NCI-H187 treated with DMSO at 0.1 percent for 48 hours (cell line): Measurements from ENCODE around the gene ROGDI.

Experiments used
- DNase-seq: peaks from one replicate; lab custom pipeline; 2025; lab: John Stamatoyannopoulos, UW

The ROGDI gene

GRCh38 chr16:4801962-4802658 lies at the start of gene ROGDI:
Gene ROGDI (minus strand): TSS chr16:4802633. CDS start chr16:4802571, 62 bp downstream.
- DNase-seq = peak; percentile 19

GRCh38 chr16:4850211-4850610 lies 47.8 kb upstream of the ROGDI start:
- DNase-seq = no peak

GRCh38 chr16:4847774-4848587 lies 45.5 kb upstream of the ROGDI start:
- DNase-seq = no peak

GRCh38 chr16:4846901-4847773 lies 44.7 kb upstream of the ROGDI start, which contains the start of the genes GLYR1 and UBN1:
Gene GLYR1 (minus strand): TSS chr16:4847288. CDS start chr16:4847265, 23 bp downstream.
Gene UBN1 (plus strand): TSS chr16:4847481. CDS start chr16:4852918, 5,437 bp downstream.
- DNase-seq = peak; percentile 58

- DNase-seq = no peak
Measured at GRCh38 chr16:4846503-4846900, 44.1 kb upstream of the ROGDI start.

- no peak for DNase-seq
Measured at GRCh38 chr16:4840984-4841383, 38.6 kb upstream of the ROGDI start.

GRCh38 chr16:4839942-4840341 lies 37.5 kb upstream of the ROGDI start:
- no peak for DNase-seq

- no peak for DNase-seq
Measured at GRCh38 chr16:4837733-4838501, 35.5 kb upstream of the ROGDI start.

- no peak for DNase-seq
Measured at GRCh38 chr16:4836727-4837126, 34.3 kb upstream of the ROGDI start.

- DNase-seq = no peak
Measured at GRCh38 chr16:4833584-4833983, 31.2 kb upstream of the ROGDI start.

- no peak for DNase-seq
Measured at GRCh38 chr16:4832698-4833343, 30.4 kb upstream of the ROGDI start.

GRCh38 chr16:4831616-4832015 lies 29.2 kb upstream of the ROGDI start:
- no peak for DNase-seq

- no peak for DNase-seq
Measured at GRCh38 chr16:4830408-4830807, 28.0 kb upstream of the ROGDI start.

- DNase-seq = no peak
Measured at GRCh38 chr16:4828567-4829321, 26.3 kb upstream of the ROGDI start.

- DNase-seq = no peak
Measured at GRCh38 chr16:4826980-4827379, 24.5 kb upstream of the ROGDI start.

- no peak for DNase-seq
Measured at GRCh38 chr16:4826526-4826925, 24.1 kb upstream of the ROGDI start.

- no peak for DNase-seq
Measured at GRCh38 chr16:4825196-4825595, 22.8 kb upstream of the ROGDI start.

GRCh38 chr16:4820652-4821051 lies 18.2 kb upstream of the ROGDI start:
- no peak for DNase-seq

GRCh38 chr16:4814542-4815173 lies 12.2 kb upstream of the ROGDI start:
- no peak for DNase-seq

- no peak for DNase-seq
Measured at GRCh38 chr16:4814046-4814445, 11.6 kb upstream of the ROGDI start.
